CD4-positive, alpha-beta T cell (primary cell): ENCODE measurements around the gene SNTB2. TPM values are rescaled to one million over a fixed set of nuclear protein-coding genes. Genes with fewer than 3 reads are reported as not detected.

ENCODE experiments used
- ATAC-seq: fragments of 200-7000 bp; cut with Tn5 transposase; one replicate; pipeline ENCODE4 v1.10.0; 2022; ENCODE audit warnings: mild to moderate bottlenecking; ENCODE audit not compliant: poor library complexity
- CTCF ChIA-PET: fragments of 350-600 bp; sonication (Branson Sonifier 250); formaldehyde crosslinking; loops from one replicate; lab custom pipeline; 2021; ENCODE audit warnings: antibody characterized with exemption, inconsistent platforms; lab: Charles Lee
- POLR2A ChIA-PET: fragments of 350-600 bp; sonication (Branson Sonifier 250); formaldehyde crosslinking; loops from one replicate; lab custom pipeline; 2021; ENCODE audit warnings: antibody characterized with exemption, inconsistent platforms; lab: Charles Lee
- DNase-seq, 14 experiments: peaks; one replicate each; pipeline ENCODE4 v3.0.0-alpha.2; 2013 to 2020; ENCODE audit warnings: mixed read lengths in 2 of 14
- H3K27ac ChIP-seq, 2 donors: one replicate each; pipeline versions ENCODE4 v1.5.1 to v1.7.0; 2013; ENCODE audit warnings: low read length in 2 of 2, low read depth in 1 of 2, mild to moderate bottlenecking in 1 of 2
- H3K27me3 ChIP-seq, 2 experiments: 1 replicate in 1 of 2; 2 replicates in 1 of 2; pipeline versions ENCODE4 v1.6.1 to v1.7.0; 2013; ENCODE audit warnings: low read length in 2 of 2, control low read depth in 1 of 2, mild to moderate bottlenecking in 1 of 2, moderate library complexity in 1 of 2; ENCODE audit not compliant: insufficient read depth in 2 of 2, control insufficient read depth in 1 of 2
- H3K36me3 ChIP-seq: one replicate; pipeline ENCODE4 v1.6.1; 2013; ENCODE audit warnings: low read length, control low read depth; ENCODE audit not compliant: insufficient read depth
- H3K4me1 ChIP-seq: one replicate; pipeline ENCODE4 v1.6.1; 2013; ENCODE audit warnings: low read length, control low read depth; ENCODE audit not compliant: insufficient read depth
- H3K4me3 ChIP-seq: one replicate; pipeline ENCODE4 v1.5.1; 2013; ENCODE audit warnings: mild to moderate bottlenecking, low read length, moderate library complexity
- H3K9me3 ChIP-seq, 2 experiments: 1 replicate in 1 of 2; 2 replicates in 1 of 2; pipeline versions ENCODE4 v1.6.1 to v1.7.0; 2013; ENCODE audit warnings: low read length in 2 of 2, mild to moderate bottlenecking in 2 of 2, control low read depth in 1 of 2, moderate library complexity in 1 of 2; ENCODE audit not compliant: control insufficient read depth in 1 of 2, insufficient read depth in 1 of 2
- H3K27ac Mint-ChIP-seq: one replicate; pipeline ENCODE4 v1.8.0; 2020; ENCODE audit warnings: mixed read lengths
- H3K27me3 Mint-ChIP-seq: one replicate; pipeline ENCODE4 v1.8.0; 2021; ENCODE audit warnings: mixed read lengths
- H3K36me3 Mint-ChIP-seq: one replicate; pipeline ENCODE4 v1.8.0; 2021; ENCODE audit warnings: low read depth, mixed read lengths
- H3K4me1 Mint-ChIP-seq: one replicate; pipeline ENCODE4 v1.8.0; 2021; ENCODE audit warnings: low read depth, mixed read lengths
- H3K4me3 Mint-ChIP-seq: one replicate; pipeline ENCODE4 v1.8.0; 2020; ENCODE audit warnings: mild to moderate bottlenecking, mixed read lengths
- H3K9me3 Mint-ChIP-seq: one replicate; pipeline ENCODE4 v1.8.0; 2020; ENCODE audit warnings: mixed read lengths
- CTCF ChIP-seq: fragments of 200-600 bp; IDR thresholded peaks from one replicate; pipeline ENCODE4 v1.8.0; 2022; ENCODE audit warnings: antibody characterized with exemption, mild to moderate bottlenecking
- intact Hi-C, 2 experiments: fragments of 100-400 bp; cut with DNase I in 1 of 2; cut with micrococcal nuclease in 1 of 2; formaldehyde crosslinking; loops; one replicate each; pipeline versions ENCODE4 v1.15.1 to v1.9.0; 2023 to 2025; cut with DNase I, micrococcal nuclease
- total RNA-seq, 174 experiments: library from RNA in 2 of 174; stranded (reverse) in 2 of 174; gene quantifications; one replicate each; pipeline ENCODE4 v1.2.3 and lab custom pipeline; 2021 to 2026

The SNTB2 gene
- total RNA-seq, 2 experiments from 2014 or later = 10.1 to 11.4 TPM

GRCh38 chr16:69328854-69329316, 141.9 kb downstream of the SNTB2 start:
- Histone ChIP-seq H3K27ac (no peak overlapping the region), H3K27me3 (no peaks in the 10 kb centered on the region), H3K9me3 (no peaks in the 10 kb centered on the region), H3K4me1 (peaks cover 47% of the 10 kb centered on the region), H3K4me3 (peak overlapping the region; percentile 15), H3K36me3 (peaks cover 51% of the 10 kb centered on the region)
- Mint-ChIP-seq H3K27ac (peak overlapping the region; percentile 72), H3K4me3 (peak overlapping the region; percentile 82), H3K9me3 (no peaks in the 10 kb centered on the region), H3K36me3 (peaks cover 65% of the 10 kb centered on the region), H3K27me3 (no peaks in the 10 kb centered on the region), H3K4me1 (peaks cover 43% of the 10 kb centered on the region)
- ATAC-seq (no peak), DNase-seq (peak in 1 of 14 experiments; percentile 24)
- TF ChIP-seq CTCF = no peak
- ChIA-PET POLR2A (interaction anchor here (0.6 to 5.1 kb wide), 7 partner anchors 10 to 196 kb away, joined by 3 to 70 read pairs (median 6); partner anchors contain the start of genes COG8, NIP7, TERF2 and UTP4), CTCF (no interaction called here)
- intact Hi-C loops = no loop called here

GRCh38 chr16:69329369-69330285, 142.7 kb downstream of the SNTB2 start:
- Mint-ChIP-seq H3K36me3 (peaks cover 65% of the 10 kb centered on the region), H3K27ac (peak overlapping the region; percentile 72), H3K9me3 (no peaks in the 10 kb centered on the region), H3K27me3 (no peaks in the 10 kb centered on the region), H3K4me1 (peaks cover 48% of the 10 kb centered on the region), H3K4me3 (peak overlapping the region; percentile 82)
- H3K27ac ChIP-seq = peak overlapping the region in 1 of 2 donors; percentile 86
- DNase-seq (peak in 12 of 14 experiments; percentile 26 to 77 (median 44)), ATAC-seq (peak; percentile 66)
- peaks cover 49% of the 10 kb centered on the region for H3K4me1 ChIP-seq
- intact Hi-C loops = loop anchor here (1.0 to 10.0 kb wide), 5 partner anchors 10 to 1195 kb away; partner anchors contain the start of genes COG8 (in 2 of the 2), NIP7 (in 2 of the 2), COG4 (in 1 of the 2) and EXOSC6 (in 1 of the 2)
- no peaks in the 10 kb centered on the region for H3K27me3 ChIP-seq
- ChIA-PET POLR2A (interaction anchor here (1.0 to 5.1 kb wide), 10 partner anchors 10 to 196 kb away, joined by 3 to 70 read pairs (median 6); partner anchors contain the start of genes COG8, CYB5B, NIP7 and TERF2), CTCF (interaction anchor here (1.5 kb wide), 1 partner anchor 9 kb away, joined by 6 read pairs; no protein-coding TSS in a partner anchor)
- H3K4me3 ChIP-seq = peak overlapping the region; percentile 61
- H3K36me3 ChIP-seq = peaks cover 52% of the 10 kb centered on the region
- TF ChIP-seq CTCF = no peak
- no peaks in the 10 kb centered on the region for H3K9me3 ChIP-seq
